HG03045 (cell line): ENCODE results near the gene CAMK2N2.

ENCODE experiments used
- ATAC-seq: cut with Tn5 transposase; IDR thresholded peaks from one replicate; pipeline ENCODE4 v1.9.1; 2021; ENCODE audit warnings: mild to moderate bottlenecking, moderate library complexity; ENCODE audit not compliant: unreplicated experiment

CAMK2N2 gene

DNA sequence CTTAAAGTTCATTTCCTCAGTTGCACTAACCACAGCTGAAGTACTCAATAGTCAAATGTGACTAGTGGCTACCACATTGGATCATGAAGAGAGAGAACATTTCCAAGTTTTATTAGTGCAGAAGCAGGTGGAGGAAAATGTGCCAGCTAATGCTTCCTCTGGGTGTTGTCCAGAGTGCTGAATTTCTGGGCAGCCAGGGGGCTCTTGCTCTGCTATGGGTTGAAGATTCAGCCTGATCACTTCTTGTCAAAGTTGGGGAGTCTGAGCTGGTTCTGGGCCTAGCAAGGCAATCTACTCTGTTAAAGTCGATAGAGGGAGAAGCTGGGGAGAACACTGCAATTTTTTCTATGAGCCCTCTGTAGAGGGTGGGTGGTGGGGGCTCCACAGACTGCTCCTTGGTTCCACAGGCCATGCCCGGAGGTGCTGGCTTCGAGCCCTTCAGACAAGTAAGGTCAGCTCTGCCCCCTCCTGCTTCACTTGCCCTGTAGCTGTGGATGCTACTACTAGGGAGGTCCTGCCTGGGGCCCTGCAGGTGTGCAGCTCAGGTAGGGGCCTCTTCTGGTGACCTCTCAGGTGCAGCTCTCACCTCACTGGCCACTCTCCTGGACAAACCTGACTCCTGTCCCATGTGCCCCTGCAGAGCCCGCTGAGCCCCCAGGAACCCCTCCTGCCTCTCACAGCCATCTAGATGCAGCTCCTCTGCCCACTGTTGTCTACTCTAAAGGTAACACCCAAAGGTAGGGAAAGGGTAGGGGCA is 20.8 kb downstream of the CAMK2N2 start:
- ATAC-seq, result no peak

DNA sequence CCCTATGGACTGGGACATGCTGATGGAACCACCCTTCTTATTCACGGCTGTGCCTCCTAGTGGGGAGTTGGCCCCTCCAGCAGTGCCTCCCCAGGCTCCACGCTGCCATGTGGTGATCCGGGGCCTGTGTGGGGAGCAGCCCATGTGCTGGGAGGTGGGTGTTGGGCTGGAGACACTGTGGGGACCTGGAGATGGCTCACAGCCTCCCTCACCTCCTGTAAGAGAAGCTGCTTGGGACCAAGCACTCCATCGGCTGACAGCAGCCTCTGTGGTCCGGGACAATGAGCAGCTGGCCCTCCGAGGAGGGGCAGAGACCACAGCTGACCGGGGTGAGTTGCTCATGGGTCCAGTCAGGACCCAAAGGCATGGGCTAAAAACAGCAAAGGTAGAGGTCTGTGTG is 21.6 kb downstream of the CAMK2N2 start:
- ATAC-seq, result no peak

DNA sequence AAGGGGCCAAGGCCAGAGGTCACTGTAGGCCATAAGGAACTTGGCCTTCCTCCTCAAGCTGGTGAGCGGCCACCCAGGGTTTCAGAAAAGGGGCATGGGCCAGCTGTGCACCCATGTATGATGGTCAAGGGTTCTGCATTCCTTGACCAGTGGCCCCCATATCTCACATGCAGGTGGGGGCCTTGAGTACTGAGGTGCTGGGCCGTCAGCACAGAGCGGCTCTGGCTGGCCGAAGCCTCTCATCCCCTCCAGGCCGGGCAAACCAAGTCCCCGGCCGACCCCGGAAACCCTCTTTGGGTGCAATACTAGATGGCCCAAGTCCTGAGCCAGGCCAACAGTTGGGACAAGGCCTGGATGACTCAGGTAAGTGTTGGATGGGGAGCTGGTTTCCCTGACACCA is 22.1 kb downstream of the CAMK2N2 start:
- no peak for ATAC-seq

DNA sequence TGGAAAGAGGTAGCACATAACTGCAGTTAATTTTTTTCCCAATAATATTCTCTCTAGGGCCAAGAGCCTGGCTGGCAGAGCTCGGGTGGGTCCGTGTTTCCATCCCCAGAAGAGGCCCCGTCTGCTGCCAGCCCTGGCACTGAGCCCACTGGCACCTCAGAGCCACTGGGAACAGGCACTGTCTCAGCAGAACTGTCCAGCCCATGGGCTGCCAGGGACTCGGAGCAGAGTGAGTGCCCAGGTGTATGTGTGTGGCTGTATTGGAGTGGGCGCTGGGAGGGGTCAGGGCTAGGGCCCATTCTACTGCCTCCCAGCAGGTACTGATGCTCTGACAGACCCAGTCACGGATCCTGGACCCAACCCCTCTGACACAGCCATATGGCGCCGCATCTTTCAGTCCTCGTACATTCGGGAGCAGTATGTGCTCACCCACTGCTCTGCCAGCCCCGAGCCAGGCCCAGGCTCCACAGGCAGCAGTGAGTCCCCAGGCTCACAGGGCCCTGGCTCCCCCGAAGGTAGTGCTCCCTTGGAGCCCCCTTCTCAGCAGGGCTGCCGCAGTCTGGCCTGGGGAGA is 23.0 kb downstream of the CAMK2N2 start:
- ATAC-seq, result no peak

DNA sequence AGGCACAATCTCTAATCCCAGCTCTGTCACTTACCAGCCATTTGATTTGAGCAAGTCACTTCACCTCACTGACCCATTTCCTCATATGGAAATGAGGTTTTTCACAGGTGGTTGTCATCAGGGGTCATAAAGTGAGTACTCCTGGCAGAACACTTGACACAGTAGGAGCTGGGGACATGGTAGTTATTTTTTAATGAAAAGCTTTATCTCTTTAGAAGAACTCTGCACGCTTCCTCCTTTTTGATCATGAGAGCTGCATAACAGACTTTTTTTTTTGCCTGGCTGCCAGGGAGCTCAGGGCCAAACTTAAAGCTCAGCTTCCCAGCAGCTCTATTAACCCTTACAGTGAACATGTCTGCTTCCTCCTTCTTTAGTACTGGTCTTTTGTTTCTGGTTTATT is 23.5 kb downstream of the CAMK2N2 start:
- ATAC-seq, result no peak

DNA sequence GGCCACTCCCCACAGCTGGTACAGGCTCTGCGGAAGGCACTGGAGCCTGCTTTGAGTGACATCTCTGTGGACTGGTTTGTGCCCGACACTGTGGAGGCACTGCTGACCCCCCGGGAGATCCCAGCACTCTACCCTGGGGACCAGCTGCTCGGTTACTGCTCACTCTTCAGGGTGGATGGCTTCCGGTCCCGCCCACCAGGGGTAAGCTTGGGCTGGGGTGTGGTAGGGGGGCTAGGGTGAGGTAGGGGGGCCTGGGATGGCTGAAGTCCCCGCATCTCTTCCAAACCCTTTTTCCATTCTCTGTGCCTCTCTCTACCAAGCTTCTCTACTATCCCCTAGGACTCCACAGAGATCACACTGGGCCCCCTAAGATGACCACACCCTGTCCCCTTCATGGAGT is 24.1 kb downstream of the CAMK2N2 start:
- no peak for ATAC-seq

DNA sequence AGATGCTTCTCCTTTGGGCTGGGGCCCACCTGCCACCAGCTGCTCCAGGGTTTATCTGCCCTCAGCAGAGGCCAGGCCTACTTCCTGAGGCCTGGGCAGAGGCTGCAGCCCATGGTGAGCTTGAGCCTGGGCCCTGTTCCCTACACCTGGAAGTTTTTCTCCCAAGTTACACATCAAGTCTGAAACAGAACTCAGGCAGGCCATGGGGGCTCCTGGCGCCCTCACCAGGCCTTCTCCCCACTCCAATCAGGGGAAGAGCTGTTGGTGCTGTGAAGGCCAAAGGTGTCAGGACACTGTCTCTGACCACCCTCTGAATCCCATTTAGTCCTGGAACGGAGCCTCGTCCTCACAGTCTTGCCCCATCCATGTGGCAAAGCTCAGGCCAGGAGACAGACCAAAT is 24.7 kb downstream of the CAMK2N2 start:
- no peak for ATAC-seq

DNA sequence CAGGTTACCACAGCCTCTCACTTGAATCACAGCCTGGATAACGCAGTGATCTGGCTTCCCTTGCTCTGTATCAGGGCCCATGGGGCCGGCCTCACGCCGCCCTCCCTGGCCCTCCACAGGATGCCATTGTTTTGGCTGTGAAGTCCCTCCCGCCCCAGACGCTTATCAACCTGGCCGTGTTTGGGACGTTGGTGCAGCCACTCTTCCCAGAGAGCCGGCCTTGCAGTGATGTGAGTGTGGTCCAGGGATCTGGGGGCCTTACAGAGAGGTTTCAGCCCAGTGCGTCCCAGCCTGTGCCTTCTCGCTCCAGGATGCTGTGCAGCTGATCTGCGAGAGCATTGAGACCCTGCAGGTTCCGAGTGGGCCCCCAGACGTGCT is 25.3 kb downstream of the CAMK2N2 start:
- no peak for ATAC-seq

DNA sequence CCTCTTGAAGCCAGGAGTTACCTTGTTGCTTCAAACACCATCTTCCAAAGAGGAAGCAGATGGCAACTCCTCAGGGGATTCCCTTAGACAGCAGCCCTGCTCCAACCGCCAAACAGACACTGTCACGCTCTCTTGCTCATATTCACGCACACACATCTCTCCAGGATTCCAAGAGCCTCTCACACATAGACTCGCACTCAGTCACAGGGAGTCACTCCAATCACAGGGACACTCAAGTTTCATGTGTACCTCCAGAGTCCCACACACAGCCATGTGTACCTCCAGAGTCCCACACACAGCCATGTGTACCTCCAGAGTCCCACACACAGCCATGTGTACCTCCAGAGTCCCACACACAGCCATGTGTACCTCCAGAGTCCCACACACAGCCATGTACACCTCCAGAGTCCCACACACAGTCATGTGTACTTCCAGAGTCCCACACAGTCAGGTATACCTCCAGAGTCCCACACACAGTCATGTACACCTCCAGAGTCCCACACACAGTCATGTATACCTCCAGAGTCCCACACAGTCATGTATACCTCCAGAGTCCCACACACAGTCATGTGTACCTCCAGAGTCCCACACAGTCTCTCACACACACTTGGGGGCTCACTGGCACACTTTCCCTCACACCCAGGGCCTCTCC is 25.8 kb downstream of the CAMK2N2 start:
- ATAC-seq, result no peak

DNA sequence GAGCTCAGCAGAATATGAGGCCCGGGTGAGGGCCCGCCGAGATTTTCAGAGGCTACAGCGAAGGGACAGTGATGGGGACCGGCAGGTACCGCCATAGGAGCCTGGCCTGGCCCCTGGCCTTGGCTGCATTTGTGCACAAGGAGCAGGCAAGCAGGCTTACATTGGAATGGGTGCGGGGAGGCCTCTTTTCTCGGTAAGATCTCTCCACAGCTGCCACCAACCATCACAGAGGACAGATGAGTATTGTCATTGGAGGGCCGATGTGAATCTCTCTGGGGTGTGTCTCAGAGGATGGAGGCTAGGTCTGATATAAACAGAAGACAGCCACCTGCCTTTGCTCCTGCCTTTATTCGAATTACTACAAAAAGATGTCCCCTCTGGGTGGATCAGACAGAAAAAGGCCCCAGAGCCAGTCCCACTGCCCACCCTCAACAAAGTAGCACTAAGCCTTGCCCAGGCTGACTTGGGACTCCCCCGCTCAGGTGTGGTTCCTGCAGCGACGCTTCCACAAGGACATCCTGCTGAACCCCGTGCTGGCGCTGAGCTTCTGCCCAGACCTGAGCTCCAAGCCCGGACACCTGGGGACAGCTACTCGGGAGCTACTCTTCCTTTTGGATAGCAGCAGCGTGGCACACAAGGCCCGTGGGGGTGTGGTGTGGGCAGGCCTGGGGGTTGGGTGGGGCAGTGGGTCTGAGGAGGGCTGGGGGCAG is 26.5 kb downstream of the CAMK2N2 start:
- no peak for ATAC-seq

DNA sequence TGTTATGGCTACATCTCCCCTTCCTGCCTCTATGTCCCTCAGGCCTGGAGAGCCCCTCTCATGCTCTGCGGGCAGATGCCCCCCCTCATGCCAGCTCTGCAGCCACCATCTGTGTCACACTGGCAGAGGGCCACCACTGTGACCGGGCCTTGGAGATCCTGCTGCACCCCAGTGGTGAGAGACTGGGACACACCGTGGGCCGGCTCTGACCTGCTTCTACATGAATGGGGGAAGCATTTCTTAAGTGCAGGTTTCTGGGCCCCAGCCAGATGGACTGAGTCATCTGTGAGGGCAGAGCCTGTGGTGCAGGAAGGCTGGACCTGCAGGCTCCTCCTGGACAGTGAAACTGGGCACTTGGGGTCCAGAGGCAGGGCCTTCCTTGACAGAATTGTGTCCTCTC is 27.1 kb downstream of the CAMK2N2 start:
- ATAC-seq, result no peak

DNA sequence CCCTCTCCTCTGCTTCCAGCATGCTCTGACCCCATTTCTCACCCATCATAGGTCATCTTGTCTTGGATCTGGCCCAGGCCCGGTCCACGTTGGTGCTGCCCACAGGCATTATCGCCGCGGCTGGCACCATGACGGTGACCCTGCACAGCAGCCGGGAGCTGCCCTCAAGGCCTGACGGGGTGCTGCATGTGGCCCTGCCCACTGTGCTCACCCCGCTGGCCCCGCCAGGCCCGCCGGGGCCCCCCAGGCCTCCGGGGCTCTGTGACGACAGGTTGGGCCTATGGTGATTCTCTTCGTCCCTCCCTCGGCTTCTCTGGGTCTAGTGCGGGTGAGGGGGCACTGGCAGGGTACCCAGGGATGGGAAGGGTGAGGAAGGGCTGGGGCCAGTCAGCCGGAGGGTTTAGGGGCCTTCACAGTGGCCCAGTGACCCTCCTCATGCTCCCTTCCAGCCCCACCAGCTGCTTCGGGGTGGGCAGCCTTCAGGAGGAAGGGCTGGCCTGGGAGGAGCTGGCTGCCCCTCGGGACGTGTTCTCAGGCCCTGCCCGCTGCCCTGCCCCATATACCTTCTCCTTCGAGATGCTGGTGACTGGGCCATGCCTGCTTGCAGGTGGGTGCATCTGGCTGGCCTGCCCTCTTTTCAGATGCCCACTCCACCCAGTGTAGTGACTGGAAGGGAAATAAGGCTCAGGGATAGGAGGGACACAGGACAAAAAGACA is 28.1 kb downstream of the CAMK2N2 start:
- no peak for ATAC-seq

DNA sequence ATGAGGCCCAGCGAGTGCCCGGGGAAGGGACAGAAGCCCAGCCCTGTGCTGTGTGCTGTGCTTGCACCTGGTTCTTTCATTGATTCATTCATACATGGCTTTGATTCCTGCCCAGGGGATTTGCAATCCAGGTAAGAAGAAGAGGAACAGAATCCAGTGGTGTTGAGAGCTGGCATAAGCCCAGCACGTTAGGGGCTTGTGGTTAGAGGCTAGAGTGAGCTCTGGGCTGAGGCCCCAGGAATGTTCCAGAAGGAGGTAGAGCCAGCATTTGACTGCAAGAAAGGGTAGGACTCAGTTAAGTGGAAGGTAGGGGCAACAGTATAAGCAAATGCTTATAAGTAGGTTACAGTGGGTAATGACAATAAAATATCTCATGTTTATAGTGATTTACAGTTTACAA is 29.7 kb downstream of the CAMK2N2 start:
- ATAC-seq, result no peak

DNA sequence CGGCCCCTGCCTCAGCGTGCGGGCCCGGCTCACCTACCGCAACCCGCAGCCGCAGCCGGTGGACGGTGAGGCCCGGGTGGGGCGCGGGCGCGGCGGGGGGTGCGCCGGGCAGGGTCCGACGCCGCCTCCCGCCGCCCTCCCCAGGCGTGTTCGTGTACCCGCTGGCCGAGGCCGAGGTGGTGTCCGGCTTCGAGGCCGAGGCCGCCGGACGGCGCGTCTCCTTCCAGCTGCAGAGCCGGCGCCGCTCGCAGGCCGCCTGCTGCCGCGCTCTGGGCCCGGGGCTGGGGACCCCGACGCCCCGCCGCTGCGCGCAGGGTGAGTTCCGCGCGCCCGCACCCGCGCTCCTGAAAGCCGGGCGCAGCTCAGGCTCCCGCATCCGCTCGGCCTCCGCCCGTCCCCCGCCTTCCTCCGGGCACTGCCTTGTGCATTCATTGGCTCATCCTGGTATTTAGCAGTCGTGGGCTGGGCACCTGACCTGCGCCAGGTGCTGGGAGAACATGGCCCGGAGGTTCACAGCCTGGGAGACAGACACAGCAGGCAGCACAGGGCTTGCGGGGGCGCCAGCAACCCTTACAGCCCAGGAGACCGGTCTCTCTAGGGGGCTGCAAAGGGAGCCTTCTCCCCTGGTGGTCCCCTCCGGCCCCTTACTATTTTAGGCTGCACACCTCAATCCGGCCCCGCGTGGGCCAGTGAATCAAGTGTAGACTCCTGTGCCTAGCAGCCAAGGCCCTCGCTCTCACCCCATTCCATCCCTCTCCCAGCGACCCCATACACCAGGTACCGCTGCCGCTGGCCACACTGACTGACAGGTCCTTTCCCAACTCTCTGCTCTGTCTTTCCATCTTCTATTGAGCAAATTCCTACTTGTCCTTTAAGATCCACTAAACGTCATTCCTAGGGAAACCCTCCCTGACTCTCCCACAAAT is 30.5 kb downstream of the CAMK2N2 start:
- no peak for ATAC-seq

DNA sequence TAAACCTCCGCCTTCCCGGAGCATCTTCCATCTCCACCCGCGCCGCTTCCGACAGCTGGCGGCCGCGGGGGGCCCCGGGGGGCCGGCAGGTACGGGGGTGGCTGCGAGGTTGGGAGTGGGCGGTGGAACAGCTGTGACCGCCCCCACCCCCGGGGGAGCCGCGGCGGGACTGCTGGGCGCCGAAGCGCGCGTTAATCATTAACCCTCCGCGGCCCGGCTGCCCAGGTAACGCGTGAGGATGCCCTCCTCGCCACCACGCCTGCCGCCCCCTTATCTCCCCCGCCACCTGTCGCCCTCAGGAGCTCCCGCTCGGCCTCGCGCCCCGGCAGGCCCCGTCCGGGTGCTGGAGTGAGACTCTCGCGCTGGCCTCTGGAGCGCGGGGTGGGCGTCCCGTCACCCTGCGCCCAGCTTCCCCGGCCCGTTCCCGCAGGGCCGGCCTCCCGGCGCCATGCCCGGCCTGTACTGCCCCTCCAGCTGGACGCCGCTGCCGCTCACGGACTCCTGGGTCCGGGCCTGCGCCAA is 31.2 kb downstream of the CAMK2N2 start:
- ATAC-seq, result no peak

DNA sequence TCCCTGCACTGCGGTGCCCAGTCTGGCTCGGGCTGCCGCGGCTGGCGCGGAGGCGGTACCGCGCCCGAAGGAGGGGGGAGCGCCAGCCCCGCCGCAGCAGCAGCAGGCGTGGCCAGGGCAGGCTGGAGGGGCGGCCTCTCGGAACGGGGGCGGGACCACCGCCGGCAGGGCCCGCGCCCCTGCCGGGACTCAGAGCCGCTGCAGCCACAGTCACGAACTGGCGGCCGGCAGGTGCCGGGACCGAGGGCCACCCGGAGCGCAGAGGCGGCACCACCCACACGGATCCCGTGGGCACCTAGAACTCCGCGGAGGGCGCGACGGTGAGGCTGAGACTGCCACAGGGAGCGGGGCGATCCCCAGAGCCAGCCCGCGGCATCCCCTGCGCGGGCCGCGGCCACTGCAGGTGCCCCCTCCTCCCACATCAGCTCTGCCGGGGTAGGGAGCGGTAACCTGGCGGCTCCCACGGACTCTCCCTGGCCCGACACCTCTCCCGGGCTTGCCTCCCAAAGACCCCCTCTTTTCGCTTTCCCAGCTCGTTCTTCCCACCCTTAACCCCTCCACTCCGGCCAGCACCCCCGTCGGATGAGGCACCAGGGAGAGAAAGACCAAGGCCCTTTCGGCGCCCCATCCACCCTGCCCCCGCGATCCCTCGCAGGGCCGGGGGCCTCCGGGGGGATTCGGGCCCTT is 31.8 kb downstream of the CAMK2N2 start, which contains the start of gene VWA5B2:
Gene VWA5B2, plus strand, starts transcription at position 192 of the 687 bp plus-strand sequence. CDS start 944 bp downstream, outside the sequence.
- ATAC-seq, result peak; percentile 77

DNA sequence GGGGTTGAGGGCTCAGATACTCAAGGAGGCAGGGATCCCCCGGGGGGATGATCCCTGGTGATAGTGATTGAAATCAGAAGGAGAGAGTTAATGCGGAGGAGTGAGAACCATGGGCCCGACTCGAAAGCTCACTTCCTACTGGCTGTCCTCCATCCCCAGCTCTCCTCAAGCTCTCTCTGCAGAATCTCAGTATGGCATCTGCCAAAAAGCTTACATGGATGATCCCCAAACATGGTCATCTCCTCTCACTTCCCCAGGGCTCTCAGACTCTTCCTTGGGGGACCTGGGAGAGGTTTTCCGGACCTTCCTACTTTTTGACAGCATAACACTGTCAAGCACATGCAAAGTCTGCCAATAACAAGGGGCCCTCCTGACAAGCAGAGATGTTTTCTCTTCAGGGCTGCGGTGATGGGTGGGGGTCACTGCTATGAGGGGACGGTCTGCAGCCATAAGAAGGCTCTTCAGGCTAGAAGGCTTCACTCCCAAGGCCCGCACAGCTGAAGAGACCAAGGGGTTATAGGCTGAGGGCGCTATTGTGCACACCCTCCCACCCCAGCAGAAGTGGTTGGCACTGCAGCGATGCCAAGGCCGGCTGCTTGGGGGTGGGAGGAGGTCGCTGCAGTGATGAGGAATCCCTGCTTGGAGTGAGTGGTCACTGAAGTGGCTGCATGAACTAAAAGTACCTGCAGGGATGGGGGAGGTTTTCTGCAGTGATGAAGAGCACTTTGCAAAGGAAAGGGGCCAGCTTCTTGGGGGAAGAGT is 32.8 kb downstream of the CAMK2N2 start:
- no peak for ATAC-seq

DNA sequence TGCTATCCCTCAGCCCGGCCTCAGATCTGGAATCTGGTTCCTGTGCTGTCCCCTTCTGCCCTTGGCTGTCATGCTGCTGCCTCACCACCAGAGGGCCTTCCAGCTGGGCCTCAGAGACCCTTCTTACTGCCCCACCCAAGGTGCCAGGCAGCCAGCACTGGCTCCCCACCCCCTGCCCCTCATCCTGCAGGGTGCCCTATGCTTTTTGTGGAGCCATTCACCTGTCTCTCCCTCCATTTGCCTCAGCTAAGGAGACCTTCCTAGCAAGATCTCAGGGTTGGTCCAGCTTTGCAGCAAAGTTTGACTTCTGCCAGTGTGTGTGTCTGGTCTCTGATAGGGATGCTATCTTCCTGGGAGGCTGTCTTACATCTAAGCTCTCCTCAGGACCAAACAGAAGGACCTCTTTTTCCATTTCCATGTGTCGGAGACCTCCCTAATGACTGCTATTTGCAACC is 33.8 kb downstream of the CAMK2N2 start:
- no peak for ATAC-seq
